Bronchial epithelial cell (primary cell): ENCODE measurements around the gene PDE6G. TPM values are rescaled to one million over a fixed set of nuclear protein-coding genes. Genes with fewer than 3 reads are reported as not detected.

Experiments
- DNase-seq: peaks from one replicate; pipeline ENCODE4 v3.0.0-alpha.2; 2010; ENCODE audit warnings: low read depth
- FAIRE-seq: peaks from 2 replicates; lab custom pipeline; 2011; peaks lifted over from hg19 to GRCh38; lab: Jason Lieb, UNC
- H3K27me3 ChIP-seq: 2 replicates; pipeline ENCODE4 v1.5.1; 2011; ENCODE audit warnings: low read length; ENCODE audit not compliant: control insufficient read depth, insufficient read depth
- H3K36me3 ChIP-seq: 2 replicates; pipeline ENCODE4 v1.5.1; 2011; ENCODE audit warnings: low read length; ENCODE audit not compliant: control insufficient read depth, insufficient read depth
- H3K4me3 ChIP-seq: 2 replicates; pipeline ENCODE4 v1.5.1; 2011; ENCODE audit warnings: mild to moderate bottlenecking, low read depth, low read length, control low read depth
- total RNA-seq: library from RNA; depleted of rRNA; stranded (reverse); fragments of >200 nt; gene quantifications from 2 replicates; pipeline ENCODE4 v1.2.1, GENCODE V29; 2014
- TF ChIP-seq, protein P1 (sequence below): IDR thresholded peaks from 2 replicates; pipeline ENCODE4 v1.5.1; 2011; ENCODE audit warnings: mild to moderate bottlenecking, moderate library complexity, low read length, control low read depth, inconsistent platforms; ENCODE audit not compliant: insufficient read depth, severe bottlenecking

The PDE6G gene
- total RNA-seq, 1 donor from 2014 or later, result not detected

- DNase-seq, result no peak
- FAIRE-seq, result no peak
- Histone ChIP-seq H3K27me3 (no peaks in the 10 kb centered on the region), H3K4me3 (no peak overlapping the region), H3K36me3 (peaks cover 67% of the 10 kb centered on the region)
- TF ChIP-seq, protein P1, sequence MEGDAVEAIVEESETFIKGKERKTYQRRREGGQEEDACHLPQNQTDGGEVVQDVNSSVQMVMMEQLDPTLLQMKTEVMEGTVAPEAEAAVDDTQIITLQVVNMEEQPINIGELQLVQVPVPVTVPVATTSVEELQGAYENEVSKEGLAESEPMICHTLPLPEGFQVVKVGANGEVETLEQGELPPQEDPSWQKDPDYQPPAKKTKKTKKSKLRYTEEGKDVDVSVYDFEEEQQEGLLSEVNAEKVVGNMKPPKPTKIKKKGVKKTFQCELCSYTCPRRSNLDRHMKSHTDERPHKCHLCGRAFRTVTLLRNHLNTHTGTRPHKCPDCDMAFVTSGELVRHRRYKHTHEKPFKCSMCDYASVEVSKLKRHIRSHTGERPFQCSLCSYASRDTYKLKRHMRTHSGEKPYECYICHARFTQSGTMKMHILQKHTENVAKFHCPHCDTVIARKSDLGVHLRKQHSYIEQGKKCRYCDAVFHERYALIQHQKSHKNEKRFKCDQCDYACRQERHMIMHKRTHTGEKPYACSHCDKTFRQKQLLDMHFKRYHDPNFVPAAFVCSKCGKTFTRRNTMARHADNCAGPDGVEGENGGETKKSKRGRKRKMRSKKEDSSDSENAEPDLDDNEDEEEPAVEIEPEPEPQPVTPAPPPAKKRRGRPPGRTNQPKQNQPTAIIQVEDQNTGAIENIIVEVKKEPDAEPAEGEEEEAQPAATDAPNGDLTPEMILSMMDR, result no peak
Observed at GRCh38 chr17:81690066-81690465, 33.7 kb upstream of the PDE6G start.

DNA sequence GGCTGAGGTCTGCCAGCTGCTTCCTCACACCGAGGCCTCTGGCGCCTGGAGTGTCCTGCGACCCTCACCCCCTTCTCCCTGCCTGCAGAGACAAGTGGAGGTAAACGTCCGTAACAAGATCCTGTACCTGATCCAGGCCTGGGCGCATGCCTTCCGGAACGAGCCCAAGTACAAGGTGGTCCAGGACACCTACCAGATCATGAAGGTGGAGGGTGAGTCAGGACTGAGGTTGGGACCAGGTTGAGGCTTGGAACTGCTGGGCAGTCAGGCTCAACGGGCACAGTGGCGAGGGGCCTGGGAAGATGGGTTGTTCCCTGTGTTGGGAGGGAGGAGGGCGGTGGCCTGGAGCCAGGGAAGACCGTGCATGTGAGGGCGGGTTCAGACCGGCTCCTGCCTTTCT, 32.3 kb upstream of the PDE6G start:
- Histone ChIP-seq H3K36me3 (peaks cover 57% of the 10 kb centered on the region), H3K27me3 (no peaks in the 10 kb centered on the region), H3K4me3 (no peak overlapping the region)
- FAIRE-seq (no peak), DNase-seq (no peak)
- TF ChIP-seq, protein P1, result no peak

DNA sequence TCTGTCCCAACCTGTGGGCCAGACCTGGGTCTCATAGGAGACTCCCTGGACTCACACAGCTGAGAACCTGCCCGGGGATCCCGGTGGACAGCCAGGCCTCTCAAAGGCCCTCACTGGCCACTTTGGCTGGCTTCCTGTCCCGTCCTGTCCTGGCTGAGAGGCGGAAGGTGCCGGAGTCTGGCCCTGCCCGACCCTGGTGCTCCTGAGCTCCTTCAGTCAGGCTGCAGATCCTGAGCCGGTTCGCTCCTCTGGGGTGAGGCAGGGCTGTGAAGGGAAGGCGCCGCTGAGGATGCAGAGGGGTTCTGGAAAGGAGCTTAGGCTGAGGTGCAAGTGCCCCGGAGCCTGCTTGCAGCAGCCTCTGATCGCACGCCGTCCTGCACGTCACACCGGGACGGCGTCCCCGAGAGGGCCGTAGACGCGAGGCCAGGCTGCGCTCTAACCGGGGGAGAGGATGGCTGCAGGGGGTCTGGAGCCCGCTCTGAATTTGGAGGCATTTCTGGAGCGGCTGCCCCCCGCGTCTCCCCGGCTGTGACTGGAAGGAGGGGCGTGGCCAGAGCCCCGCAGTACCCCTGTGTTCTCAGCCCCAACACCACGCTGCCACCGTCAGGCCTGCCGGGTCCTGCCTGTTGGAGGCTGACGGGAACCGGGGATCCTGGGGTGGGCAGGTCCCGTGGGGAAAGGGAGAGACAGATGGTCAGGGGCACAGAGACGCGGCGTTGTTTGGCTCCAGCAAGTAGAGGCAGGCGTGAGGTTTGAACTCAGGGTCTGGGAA, 31.6 kb upstream of the PDE6G start:
- no peak for FAIRE-seq
- Histone ChIP-seq H3K4me3 (no peak overlapping the region), H3K27me3 (no peaks in the 10 kb centered on the region), H3K36me3 (peaks cover 52% of the 10 kb centered on the region)
- DNase-seq, result no peak
- TF ChIP-seq, protein P1, result no peak

GRCh38 chr17:81686614-81687013, 30.3 kb upstream of the PDE6G start:
- Histone ChIP-seq H3K36me3 (peaks cover 46% of the 10 kb centered on the region), H3K4me3 (no peak overlapping the region), H3K27me3 (no peaks in the 10 kb centered on the region)
- DNase-seq (no peak), FAIRE-seq (no peak)
- TF ChIP-seq, protein P1, result no peak

GRCh38 chr17:81685108-81685507, 28.8 kb upstream of the PDE6G start:
- H3K27me3 ChIP-seq, result no peaks in the 10 kb centered on the region
- peaks cover 43% of the 10 kb centered on the region for H3K36me3 ChIP-seq
- no peak for FAIRE-seq
- H3K4me3 ChIP-seq, result peak overlapping the region; percentile 96
- TF ChIP-seq, protein P1, result no peak
- peak; percentile 85 for DNase-seq

GRCh38 chr17:81684442-81684911, 28.1 kb upstream of the PDE6G start:
- peak; percentile 76 for DNase-seq
- no peaks in the 10 kb centered on the region for H3K27me3 ChIP-seq
- TF ChIP-seq, protein P1, result no peak
- no peak for FAIRE-seq
- H3K36me3 ChIP-seq, result peaks cover 39% of the 10 kb centered on the region
- peak overlapping the region; percentile 96 for H3K4me3 ChIP-seq
